Measurements from ENCODE around the gene CRYBG2.

CRYBG2 gene

GRCh38 chr1:26281091-26281958, 72.6 kb downstream of the CRYBG2 start:
- DNase-seq (ENCODE audit: low spot score): no peak

GRCh38 chr1:26280333-26281042, 73.4 kb downstream of the CRYBG2 start:
- no peak for DNase-seq (ENCODE audit: low spot score)

GRCh38 chr1:26279456-26280332, 74.2 kb downstream of the CRYBG2 start, which contains the start of gene SH3BGRL3:
SH3BGRL3 (plus strand) TSS chr1:26280086; CDS start chr1:26280156, 70 bp downstream.
- DNase-seq (ENCODE audit: low spot score): peak; percentile 77

- no peak for DNase-seq (ENCODE audit: low spot score)
These were observed 75.0 kb downstream of the CRYBG2 start for GRCh38 chr1:26278724-26279455.

- DNase-seq (ENCODE audit: low spot score): no peak
These were observed 75.6 kb downstream of the CRYBG2 start for GRCh38 chr1:26278303-26278702.

GRCh38 chr1:26277719-26278118, 76.2 kb downstream of the CRYBG2 start:
- DNase-seq (ENCODE audit: low spot score): no peak

GRCh38 chr1:26277261-26277661, 76.7 kb downstream of the CRYBG2 start:
- no peak for DNase-seq (ENCODE audit: low spot score)

GRCh38 chr1:26276432-26276838, 77.5 kb downstream of the CRYBG2 start:
- no peak for DNase-seq (ENCODE audit: low spot score)

GRCh38 chr1:26275580-26276431, 78.1 kb downstream of the CRYBG2 start:
- DNase-seq (ENCODE audit: low spot score): peak; percentile 84

GRCh38 chr1:26274801-26275425, 79.0 kb downstream of the CRYBG2 start:
- no peak for DNase-seq (ENCODE audit: low spot score)

Data from cerebellar cortex (tissue), 1 donor.